ENCODE results near the gene ESRRA.

ESRRA gene

GRCh38 chr11:64305075-64305690 is at the start of gene ESRRA:
TSS of gene ESRRA (plus strand) at chr11:64305524. CDS start at chr11:64307180, 1,656 bp downstream.
- DNase-seq (ENCODE audit: low spot score) = peak; percentile 98

- DNase-seq (ENCODE audit: low spot score) = no peak
Observed at GRCh38 chr11:64256300-64256699, 49.0 kb upstream of the ESRRA start.

- DNase-seq (ENCODE audit: low spot score) = no peak
Observed at GRCh38 chr11:64258356-64258755, 47.0 kb upstream of the ESRRA start.

- no peak for DNase-seq (ENCODE audit: low spot score)
Observed at GRCh38 chr11:64258946-64259532, 46.3 kb upstream of the ESRRA start.

GRCh38 chr11:64259533-64260067 is 45.7 kb upstream of the ESRRA start:
- DNase-seq (ENCODE audit: low spot score) = no peak

- DNase-seq (ENCODE audit: low spot score) = no peak
Observed at GRCh38 chr11:64260147-64260708, 45.1 kb upstream of the ESRRA start.

GRCh38 chr11:64261556-64262080 is 43.7 kb upstream of the ESRRA start:
- DNase-seq (ENCODE audit: low spot score) = no peak

GRCh38 chr11:64262271-64263002 is 42.9 kb upstream of the ESRRA start:
- no peak for DNase-seq (ENCODE audit: low spot score)

- no peak for DNase-seq (ENCODE audit: low spot score)
Observed at GRCh38 chr11:64263021-64263946, 42.0 kb upstream of the ESRRA start.

- DNase-seq (ENCODE audit: low spot score) = no peak
Observed at GRCh38 chr11:64263947-64264317, 41.4 kb upstream of the ESRRA start.

GRCh38 chr11:64264371-64264852 is 40.9 kb upstream of the ESRRA start:
- DNase-seq (ENCODE audit: low spot score) = no peak

GRCh38 chr11:64265176-64266160 is 39.9 kb upstream of the ESRRA start:
- DNase-seq (ENCODE audit: low spot score) = no peak

GRCh38 chr11:64266339-64266738 is 39.0 kb upstream of the ESRRA start:
- no peak for DNase-seq (ENCODE audit: low spot score)

- no peak for DNase-seq (ENCODE audit: low spot score)
Observed at GRCh38 chr11:64267207-64267945, 37.9 kb upstream of the ESRRA start.

GRCh38 chr11:64268025-64268892 is 37.1 kb upstream of the ESRRA start:
- no peak for DNase-seq (ENCODE audit: low spot score)

GRCh38 chr11:64268893-64269539 is 36.3 kb upstream of the ESRRA start:
- peak; percentile 33 for DNase-seq (ENCODE audit: low spot score)

- peak; percentile 98 for DNase-seq (ENCODE audit: low spot score)
Observed at GRCh38 chr11:64269540-64270220, 35.6 kb upstream of the ESRRA start.

All from CD4-positive, alpha-beta T cell treated with Interleukin-2 at 100 ng/mL for 4 hours (primary cell).